ENCODE data around the gene ARL16.

GRCh38 chr17:81656835-81657234, 26.8 kb downstream of the ARL16 start:
- TF ChIP-seq CTCF (IDR thresholded peaks at IDR 0.05) (no peak), POLR2A (IDR thresholded peaks at IDR 0.05) (no peak)

Data from ovary (tissue), 3 donors.